SK-N-SH treated with all-trans-retinoic acid at 6 μM for 48 hours (cell line): ENCODE measurements around the gene HBS1L.

Experiments used
- ATAC-seq: fragments of 200-7000 bp; cut with Tn5 transposase; 3 replicates; pipeline ENCODE4 v1.9.1; 2020; ENCODE audit warnings: mild to moderate bottlenecking, moderate library complexity
- ARNTL ChIP-seq: fragments of 450-650 bp; formaldehyde crosslinking; IDR thresholded peaks from 2 replicates; pipeline ENCODE4 v1.5.0; 2020; ENCODE audit warnings: low read depth, mild to moderate bottlenecking, moderate library complexity, borderline replicate concordance
- BACH2 ChIP-seq: fragments of 250-450 bp; sonication (Bioruptor Pico); IDR thresholded peaks from 2 replicates; pipeline ENCODE4 v1.9.0; 2021; ENCODE audit warnings: mild to moderate bottlenecking, borderline replicate concordance
- CSDC2 ChIP-seq: fragments of 250-450 bp; sonication (Bioruptor Pico); IDR thresholded peaks from 2 replicates; pipeline ENCODE4 v1.5.0; 2020; ENCODE audit warnings: mild to moderate bottlenecking, moderate library complexity
- ESRRG ChIP-seq: fragments of 250-450 bp; sonication (Bioruptor Pico); IDR thresholded peaks from 2 replicates; pipeline ENCODE4 v1.6.1; 2021; ENCODE audit warnings: mild to moderate bottlenecking
- GLIS3 ChIP-seq: fragments of 250-450 bp; sonication (Bioruptor Pico); IDR thresholded peaks from 2 replicates; pipeline ENCODE4 v1.5.0; 2020; ENCODE audit warnings: mild to moderate bottlenecking, moderate library complexity
- OSR1 ChIP-seq: fragments of 250-450 bp; sonication (Bioruptor Pico); IDR thresholded peaks from 2 replicates; pipeline ENCODE4 v1.8.0; 2022; ENCODE audit warnings: moderate library complexity, mild to moderate bottlenecking, inconsistent platforms
- PPARA ChIP-seq: fragments of 250-450 bp; sonication (Bioruptor Pico); IDR thresholded peaks from 2 replicates; pipeline ENCODE4 v1.5.0; 2020; ENCODE audit warnings: mild to moderate bottlenecking, borderline replicate concordance
- RARB ChIP-seq: fragments of 250-450 bp; sonication (Bioruptor Pico); IDR thresholded peaks from 2 replicates; pipeline ENCODE4 v1.8.0; 2021; ENCODE audit warnings: mild to moderate bottlenecking, moderate library complexity
- SNAI2 ChIP-seq: fragments of 250-450 bp; sonication (Bioruptor Pico); IDR thresholded peaks from 2 replicates; pipeline ENCODE4 v1.5.0; 2020; ENCODE audit warnings: mild to moderate bottlenecking, moderate library complexity
- TCF4 ChIP-seq: fragments of 250-450 bp; sonication (Bioruptor Pico); IDR thresholded peaks from 2 replicates; pipeline ENCODE4 v1.8.0; 2021; ENCODE audit warnings: mild to moderate bottlenecking, moderate library complexity, borderline replicate concordance
- TOX ChIP-seq: fragments of 250-450 bp; sonication (Bioruptor Pico); IDR thresholded peaks from 2 replicates; pipeline ENCODE4 v1.8.0; 2021; ENCODE audit warnings: mild to moderate bottlenecking, moderate library complexity, borderline replicate concordance
- ZC3H10 ChIP-seq: fragments of 250-450 bp; sonication (Bioruptor Pico); IDR thresholded peaks from 2 replicates; pipeline ENCODE4 v1.5.1; 2021; ENCODE audit warnings: mild to moderate bottlenecking, moderate library complexity
- ZFP3 ChIP-seq: fragments of 250-450 bp; sonication (Bioruptor Pico); IDR thresholded peaks from 2 replicates; pipeline ENCODE4 v1.5.0; 2020; ENCODE audit warnings: mild to moderate bottlenecking, moderate library complexity
- ZFP30 ChIP-seq: fragments of 450-650 bp; formaldehyde crosslinking; IDR thresholded peaks from 2 replicates; pipeline ENCODE4 v1.5.0; 2022; ENCODE audit warnings: mild to moderate bottlenecking, moderate library complexity
- ZNF565 ChIP-seq: fragments of 450-650 bp; formaldehyde crosslinking; conservative IDR thresholded peaks from 2 replicates; pipeline ENCODE4 v1.5.0; 2020; ENCODE audit warnings: low read depth, mild to moderate bottlenecking, moderate library complexity
- ZNF70 ChIP-seq: fragments of 450-650 bp; formaldehyde crosslinking; IDR thresholded peaks from 2 replicates; pipeline ENCODE4 v1.5.0; 2020; ENCODE audit warnings: mild to moderate bottlenecking, moderate library complexity
- ZNF8 ChIP-seq: fragments of 450-650 bp; formaldehyde crosslinking; IDR thresholded peaks from 2 replicates; pipeline ENCODE4 v1.5.0; 2020; ENCODE audit warnings: mild to moderate bottlenecking, moderate library complexity
- TF ChIP-seq, protein P1 (sequence below): fragments of 250-450 bp; sonication (Bioruptor Pico); IDR thresholded peaks from 2 replicates; pipeline ENCODE4 v1.8.0; 2020; ENCODE audit warnings: mild to moderate bottlenecking, moderate library complexity, borderline replicate concordance
- TF ChIP-seq, protein P2 (sequence below): fragments of 250-450 bp; sonication (Bioruptor Pico); IDR thresholded peaks from 2 replicates; pipeline ENCODE4 v1.5.1; 2021; ENCODE audit warnings: mild to moderate bottlenecking, moderate library complexity
- TF ChIP-seq, protein P3 (sequence below): fragments of 250-450 bp; sonication (Bioruptor Pico); IDR thresholded peaks from 2 replicates; pipeline ENCODE4 v1.5.0; 2020; ENCODE audit warnings: mild to moderate bottlenecking, moderate library complexity
- TF ChIP-seq, protein P4 (sequence below): fragments of 250-450 bp; sonication (Bioruptor Pico); IDR thresholded peaks from 2 replicates; pipeline ENCODE4 v1.8.0; 2021; ENCODE audit warnings: low read depth, mild to moderate bottlenecking, moderate library complexity, borderline replicate concordance
- TF ChIP-seq, protein P5 (sequence below): fragments of 250-450 bp; sonication (Bioruptor Pico); IDR thresholded peaks from 2 replicates; pipeline ENCODE4 v1.5.1; 2020; ENCODE audit warnings: low read depth, mild to moderate bottlenecking, moderate library complexity

The HBS1L gene

DNA sequence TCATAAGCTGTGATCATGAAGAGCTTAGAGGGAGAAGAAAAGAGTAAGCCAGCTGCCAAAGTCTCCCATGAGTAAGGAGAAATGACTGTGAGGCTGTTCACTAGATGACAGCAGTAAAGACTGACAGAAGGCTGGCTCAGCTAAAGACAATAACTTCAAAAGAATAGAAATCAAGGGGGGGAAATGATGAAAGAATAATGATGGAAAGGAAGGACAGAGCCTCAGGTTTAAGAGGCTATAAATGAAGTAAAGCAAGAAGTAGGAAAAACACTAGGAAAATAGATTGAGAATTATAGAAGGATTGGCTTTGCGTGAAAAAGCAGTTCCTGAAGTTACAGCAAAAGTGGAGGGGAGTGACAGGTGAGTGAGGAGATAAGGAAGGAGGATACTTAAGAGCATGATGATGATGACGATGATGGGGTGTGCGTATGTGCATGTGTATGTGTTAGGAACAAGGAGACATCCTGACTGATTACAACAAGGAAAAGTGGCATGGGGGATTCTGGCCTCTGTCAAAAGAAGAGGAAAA lies 48.2 kb downstream of the HBS1L start (continued):
- no peak for TF ChIP-seq CSDC2 (CRISPR knock-in tag)
- TF ChIP-seq BACH2 (CRISPR knock-in tag) = no peak
- TF ChIP-seq ZNF8 = no peak
- TF ChIP-seq, protein P1, sequence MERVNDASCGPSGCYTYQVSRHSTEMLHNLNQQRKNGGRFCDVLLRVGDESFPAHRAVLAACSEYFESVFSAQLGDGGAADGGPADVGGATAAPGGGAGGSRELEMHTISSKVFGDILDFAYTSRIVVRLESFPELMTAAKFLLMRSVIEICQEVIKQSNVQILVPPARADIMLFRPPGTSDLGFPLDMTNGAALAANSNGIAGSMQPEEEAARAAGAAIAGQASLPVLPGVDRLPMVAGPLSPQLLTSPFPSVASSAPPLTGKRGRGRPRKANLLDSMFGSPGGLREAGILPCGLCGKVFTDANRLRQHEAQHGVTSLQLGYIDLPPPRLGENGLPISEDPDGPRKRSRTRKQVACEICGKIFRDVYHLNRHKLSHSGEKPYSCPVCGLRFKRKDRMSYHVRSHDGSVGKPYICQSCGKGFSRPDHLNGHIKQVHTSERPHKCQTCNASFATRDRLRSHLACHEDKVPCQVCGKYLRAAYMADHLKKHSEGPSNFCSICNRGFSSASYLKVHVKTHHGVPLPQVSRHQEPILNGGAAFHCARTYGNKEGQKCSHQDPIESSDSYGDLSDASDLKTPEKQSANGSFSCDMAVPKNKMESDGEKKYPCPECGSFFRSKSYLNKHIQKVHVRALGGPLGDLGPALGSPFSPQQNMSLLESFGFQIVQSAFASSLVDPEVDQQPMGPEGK = no peak
- no peak for TF ChIP-seq TCF4 (CRISPR knock-in tag)
- TF ChIP-seq, all 23 proteins: peak for 0

DNA sequence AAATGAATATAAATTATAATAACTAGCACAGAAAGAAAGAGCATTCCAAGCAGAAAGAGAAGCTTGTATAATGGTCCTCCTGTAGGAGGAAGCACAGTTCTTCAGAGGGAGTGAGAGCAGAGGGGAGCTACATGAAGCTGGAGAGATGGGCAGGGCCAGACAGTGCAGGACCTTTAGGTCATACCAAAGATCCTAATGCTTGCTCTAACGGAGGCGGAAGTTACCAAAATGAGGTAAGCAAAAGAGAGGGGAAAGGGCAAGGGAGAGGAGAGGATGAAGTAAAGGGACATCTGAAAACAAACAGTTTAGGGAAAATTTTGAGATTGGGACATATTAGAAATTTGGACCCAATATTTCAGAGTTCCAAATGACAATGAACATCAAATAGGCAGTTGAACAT lies 50.2 kb downstream of the HBS1L start:
- no peak for TF ChIP-seq ARNTL (CRISPR knock-in tag)
- TF ChIP-seq, protein P2, sequence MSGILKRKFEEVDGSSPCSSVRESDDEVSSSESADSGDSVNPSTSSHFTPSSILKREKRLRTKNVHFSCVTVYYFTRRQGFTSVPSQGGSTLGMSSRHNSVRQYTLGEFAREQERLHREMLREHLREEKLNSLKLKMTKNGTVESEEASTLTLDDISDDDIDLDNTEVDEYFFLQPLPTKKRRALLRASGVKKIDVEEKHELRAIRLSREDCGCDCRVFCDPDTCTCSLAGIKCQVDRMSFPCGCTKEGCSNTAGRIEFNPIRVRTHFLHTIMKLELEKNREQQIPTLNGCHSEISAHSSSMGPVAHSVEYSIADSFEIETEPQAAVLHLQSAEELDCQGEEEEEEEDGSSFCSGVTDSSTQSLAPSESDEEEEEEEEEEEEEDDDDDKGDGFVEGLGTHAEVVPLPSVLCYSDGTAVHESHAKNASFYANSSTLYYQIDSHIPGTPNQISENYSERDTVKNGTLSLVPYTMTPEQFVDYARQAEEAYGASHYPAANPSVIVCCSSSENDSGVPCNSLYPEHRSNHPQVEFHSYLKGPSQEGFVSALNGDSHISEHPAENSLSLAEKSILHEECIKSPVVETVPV (CRISPR knock-in tag) = no peak
- no peak for TF ChIP-seq ZNF70 (CRISPR knock-in tag)
- no peak for TF ChIP-seq ZNF8
- no peak for TF ChIP-seq PPARA
- TF ChIP-seq, protein P3, sequence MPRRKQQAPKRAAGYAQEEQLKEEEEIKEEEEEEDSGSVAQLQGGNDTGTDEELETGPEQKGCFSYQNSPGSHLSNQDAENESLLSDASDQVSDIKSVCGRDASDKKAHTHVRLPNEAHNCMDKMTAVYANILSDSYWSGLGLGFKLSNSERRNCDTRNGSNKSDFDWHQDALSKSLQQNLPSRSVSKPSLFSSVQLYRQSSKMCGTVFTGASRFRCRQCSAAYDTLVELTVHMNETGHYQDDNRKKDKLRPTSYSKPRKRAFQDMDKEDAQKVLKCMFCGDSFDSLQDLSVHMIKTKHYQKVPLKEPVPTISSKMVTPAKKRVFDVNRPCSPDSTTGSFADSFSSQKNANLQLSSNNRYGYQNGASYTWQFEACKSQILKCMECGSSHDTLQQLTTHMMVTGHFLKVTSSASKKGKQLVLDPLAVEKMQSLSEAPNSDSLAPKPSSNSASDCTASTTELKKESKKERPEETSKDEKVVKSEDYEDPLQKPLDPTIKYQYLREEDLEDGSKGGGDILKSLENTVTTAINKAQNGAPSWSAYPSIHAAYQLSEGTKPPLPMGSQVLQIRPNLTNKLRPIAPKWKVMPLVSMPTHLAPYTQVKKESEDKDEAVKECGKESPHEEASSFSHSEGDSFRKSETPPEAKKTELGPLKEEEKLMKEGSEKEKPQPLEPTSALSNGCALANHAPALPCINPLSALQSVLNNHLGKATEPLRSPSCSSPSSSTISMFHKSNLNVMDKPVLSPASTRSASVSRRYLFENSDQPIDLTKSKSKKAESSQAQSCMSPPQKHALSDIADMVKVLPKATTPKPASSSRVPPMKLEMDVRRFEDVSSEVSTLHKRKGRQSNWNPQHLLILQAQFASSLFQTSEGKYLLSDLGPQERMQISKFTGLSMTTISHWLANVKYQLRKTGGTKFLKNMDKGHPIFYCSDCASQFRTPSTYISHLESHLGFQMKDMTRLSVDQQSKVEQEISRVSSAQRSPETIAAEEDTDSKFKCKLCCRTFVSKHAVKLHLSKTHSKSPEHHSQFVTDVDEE (CRISPR knock-in tag) = no peak
- no peak for TF ChIP-seq ZC3H10 (CRISPR knock-in tag)
- TF ChIP-seq RARB (CRISPR knock-in tag) = no peak
- no peak for TF ChIP-seq GLIS3
- TF ChIP-seq ZNF565 (CRISPR knock-in tag) = no peak
- TF ChIP-seq CSDC2 (CRISPR knock-in tag) = no peak
- no peak for ATAC-seq

DNA sequence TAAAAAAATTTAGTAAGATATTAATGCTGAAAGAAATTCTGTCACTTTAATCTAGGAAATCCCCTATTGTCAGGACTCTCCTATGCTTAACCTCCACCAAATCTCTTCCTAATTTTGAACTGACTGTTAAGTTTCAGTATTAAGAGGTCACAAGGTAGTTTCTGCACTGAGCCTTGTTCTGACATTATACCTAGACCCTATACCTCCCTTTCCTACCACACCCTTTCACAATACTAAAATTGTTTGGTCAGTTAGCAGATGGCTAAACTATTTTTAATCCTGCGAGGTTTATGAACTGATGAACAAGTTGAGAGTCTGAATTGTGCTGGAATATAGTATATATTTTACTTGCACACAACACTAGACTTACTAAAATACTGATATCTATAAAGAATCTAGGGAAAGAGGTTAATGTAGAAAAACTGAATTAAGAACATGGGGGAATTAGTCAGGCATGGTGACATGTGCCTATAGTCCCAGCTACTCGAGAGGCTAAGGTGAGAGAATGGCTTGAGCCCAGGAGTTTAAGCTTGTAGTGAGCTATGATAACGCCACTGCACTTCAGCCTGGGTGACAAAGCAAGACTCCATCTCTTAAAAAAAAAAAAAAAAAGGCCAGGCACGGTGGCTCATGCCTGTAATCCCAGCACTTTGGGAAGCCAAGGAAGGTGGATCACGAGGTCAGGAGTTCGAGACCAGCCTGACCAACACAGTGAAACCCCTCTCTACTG lies 51.5 kb downstream of the HBS1L start:
- no peak for ATAC-seq
- TF ChIP-seq ZNF70 (CRISPR knock-in tag) = no peak
- TF ChIP-seq, protein P4, sequence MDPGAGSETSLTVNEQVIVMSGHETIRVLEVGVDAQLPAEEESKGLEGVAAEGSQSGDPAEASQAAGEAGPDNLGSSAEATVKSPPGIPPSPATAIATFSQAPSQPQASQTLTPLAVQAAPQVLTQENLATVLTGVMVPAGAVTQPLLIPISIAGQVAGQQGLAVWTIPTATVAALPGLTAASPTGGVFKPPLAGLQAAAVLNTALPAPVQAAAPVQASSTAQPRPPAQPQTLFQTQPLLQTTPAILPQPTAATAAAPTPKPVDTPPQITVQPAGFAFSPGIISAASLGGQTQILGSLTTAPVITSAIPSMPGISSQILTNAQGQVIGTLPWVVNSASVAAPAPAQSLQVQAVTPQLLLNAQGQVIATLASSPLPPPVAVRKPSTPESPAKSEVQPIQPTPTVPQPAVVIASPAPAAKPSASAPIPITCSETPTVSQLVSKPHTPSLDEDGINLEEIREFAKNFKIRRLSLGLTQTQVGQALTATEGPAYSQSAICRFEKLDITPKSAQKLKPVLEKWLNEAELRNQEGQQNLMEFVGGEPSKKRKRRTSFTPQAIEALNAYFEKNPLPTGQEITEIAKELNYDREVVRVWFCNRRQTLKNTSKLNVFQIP (CRISPR knock-in tag) = no peak
- no peak for TF ChIP-seq CSDC2 (CRISPR knock-in tag)
- TF ChIP-seq ZFP3 (CRISPR knock-in tag) = no peak
- TF ChIP-seq GLIS3 = no peak
- no peak for TF ChIP-seq BACH2 (CRISPR knock-in tag)
- TF ChIP-seq SNAI2 (CRISPR knock-in tag) = no peak
- TF ChIP-seq, protein P3 (CRISPR knock-in tag) = no peak
- no peak for TF ChIP-seq ARNTL (CRISPR knock-in tag)
- TF ChIP-seq ESRRG (CRISPR knock-in tag) = no peak
- no peak for TF ChIP-seq ZC3H10 (CRISPR knock-in tag)
- TF ChIP-seq, protein P5, sequence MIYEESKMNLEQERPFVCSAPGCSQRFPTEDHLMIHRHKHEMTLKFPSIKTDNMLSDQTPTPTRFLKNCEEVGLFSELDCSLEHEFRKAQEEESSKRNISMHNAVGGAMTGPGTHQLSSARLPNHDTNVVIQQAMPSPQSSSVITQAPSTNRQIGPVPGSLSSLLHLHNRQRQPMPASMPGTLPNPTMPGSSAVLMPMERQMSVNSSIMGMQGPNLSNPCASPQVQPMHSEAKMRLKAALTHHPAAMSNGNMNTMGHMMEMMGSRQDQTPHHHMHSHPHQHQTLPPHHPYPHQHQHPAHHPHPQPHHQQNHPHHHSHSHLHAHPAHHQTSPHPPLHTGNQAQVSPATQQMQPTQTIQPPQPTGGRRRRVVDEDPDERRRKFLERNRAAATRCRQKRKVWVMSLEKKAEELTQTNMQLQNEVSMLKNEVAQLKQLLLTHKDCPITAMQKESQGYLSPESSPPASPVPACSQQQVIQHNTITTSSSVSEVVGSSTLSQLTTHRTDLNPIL (CRISPR knock-in tag) = no peak
- no peak for TF ChIP-seq ZNF565 (CRISPR knock-in tag)
- TF ChIP-seq PPARA = no peak
- no peak for TF ChIP-seq TOX (CRISPR knock-in tag)
- no peak for TF ChIP-seq ZFP30 (CRISPR knock-in tag)
- no peak for TF ChIP-seq TCF4 (CRISPR knock-in tag)
- TF ChIP-seq OSR1 (CRISPR knock-in tag) = no peak
- TF ChIP-seq, protein P1 = no peak
- TF ChIP-seq RARB (CRISPR knock-in tag) = no peak
